Peyer's patch (tissue), 4 donors: Measurements from ENCODE around the gene BRIP1.

ENCODE experiments used
- POLR2A ChIP-seq, 2 donors: fragments of 450-650 bp; IDR thresholded peaks; one replicate each; pipeline ENCODE4 v1.5.1; 2017; ENCODE audit warnings: antibody characterized with exemption in 2 of 2, mild to moderate bottlenecking in 2 of 2, moderate library complexity in 2 of 2
- TF ChIP-seq, protein P1 (sequence below), 6 experiments: fragments of 450-650 bp in 4 of 6; fragments of 200-600 bp in 2 of 6; sonication (generic) in 1 of 6; IDR thresholded peaks; one replicate each; pipeline ENCODE4 v1.5.1; 2017 to 2019; ENCODE audit warnings: antibody characterized with exemption in 6 of 6, mild to moderate bottlenecking in 3 of 6, moderate library complexity in 1 of 6

DNA sequence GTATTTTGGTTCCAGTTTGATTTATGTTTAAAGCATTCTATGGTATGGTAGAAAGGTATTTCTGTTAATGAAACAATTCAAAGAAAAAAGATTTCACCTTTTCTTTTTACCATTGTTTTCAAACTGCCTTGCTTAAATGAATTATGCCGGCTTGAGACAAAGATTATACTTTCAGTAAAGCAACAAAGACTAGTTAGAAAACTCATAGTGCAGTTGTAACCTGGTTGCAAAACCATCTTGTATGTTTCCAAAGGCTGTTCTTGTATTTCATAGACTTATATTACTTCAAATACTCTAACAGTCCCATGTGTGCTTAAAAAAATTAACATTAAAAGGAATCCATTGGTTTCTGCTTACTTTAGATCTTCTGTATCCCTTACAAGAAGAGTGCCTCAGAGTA, 153.8 kb downstream of the BRIP1 start:
- TF ChIP-seq, protein P1, sequence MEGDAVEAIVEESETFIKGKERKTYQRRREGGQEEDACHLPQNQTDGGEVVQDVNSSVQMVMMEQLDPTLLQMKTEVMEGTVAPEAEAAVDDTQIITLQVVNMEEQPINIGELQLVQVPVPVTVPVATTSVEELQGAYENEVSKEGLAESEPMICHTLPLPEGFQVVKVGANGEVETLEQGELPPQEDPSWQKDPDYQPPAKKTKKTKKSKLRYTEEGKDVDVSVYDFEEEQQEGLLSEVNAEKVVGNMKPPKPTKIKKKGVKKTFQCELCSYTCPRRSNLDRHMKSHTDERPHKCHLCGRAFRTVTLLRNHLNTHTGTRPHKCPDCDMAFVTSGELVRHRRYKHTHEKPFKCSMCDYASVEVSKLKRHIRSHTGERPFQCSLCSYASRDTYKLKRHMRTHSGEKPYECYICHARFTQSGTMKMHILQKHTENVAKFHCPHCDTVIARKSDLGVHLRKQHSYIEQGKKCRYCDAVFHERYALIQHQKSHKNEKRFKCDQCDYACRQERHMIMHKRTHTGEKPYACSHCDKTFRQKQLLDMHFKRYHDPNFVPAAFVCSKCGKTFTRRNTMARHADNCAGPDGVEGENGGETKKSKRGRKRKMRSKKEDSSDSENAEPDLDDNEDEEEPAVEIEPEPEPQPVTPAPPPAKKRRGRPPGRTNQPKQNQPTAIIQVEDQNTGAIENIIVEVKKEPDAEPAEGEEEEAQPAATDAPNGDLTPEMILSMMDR (IDR thresholded peaks at IDR 0.05) = no peak
- no peak for TF ChIP-seq POLR2A (IDR thresholded peaks at IDR 0.05)
